GM23338 (cell line): ENCODE measurements around the gene TRIB2.

Source experiments
- CREB1 ChIP-seq: fragments of 250-450 bp; sonication (Bioruptor Pico); IDR thresholded peaks from 2 replicates; pipeline ENCODE4 v1.5.0; 2020; ENCODE audit warnings: low read depth, mild to moderate bottlenecking, moderate library complexity
- EZH2 ChIP-seq: fragments of 200-600 bp; sonication (generic); IDR thresholded peaks from one replicate; pipeline ENCODE4 v1.8.0; 2017; ENCODE audit warnings: antibody characterized with exemption, mild to moderate bottlenecking, low read depth; ENCODE audit not compliant: unreplicated experiment
- EZH2phosphoT487 ChIP-seq: fragments of 200-600 bp; sonication (generic); IDR thresholded peaks from one replicate; pipeline ENCODE4 v1.8.1; 2018; ENCODE audit warnings: antibody characterized with exemption; ENCODE audit not compliant: unreplicated experiment
- JUNB ChIP-seq: IDR thresholded peaks from one replicate; pipeline ENCODE4 v1.6.1; 2016; ENCODE audit warnings: antibody characterized with exemption; ENCODE audit not compliant: unreplicated experiment
- POLR2AphosphoS5 ChIP-seq: IDR thresholded peaks from 2 replicates; pipeline ENCODE4 v1.6.1; 2016; ENCODE audit warnings: antibody characterized with exemption, low read depth
- ZNF331 ChIP-seq: fragments of 250-450 bp; sonication (Bioruptor Pico); IDR thresholded peaks from 2 replicates; pipeline ENCODE4 v1.5.0; 2020; ENCODE audit warnings: low read depth, mild to moderate bottlenecking, moderate library complexity
- TF ChIP-seq, protein P1 (sequence below), 2 experiments: fragments of 200-600 bp in 1 of 2; sonication (generic) in 1 of 2; conservative IDR thresholded peaks; 2 replicates each; pipeline versions ENCODE4 v1.5.1 to v1.6.1; 2016 to 2017; ENCODE audit warnings: antibody characterized with exemption in 2 of 2, low read depth in 2 of 2, mild to moderate bottlenecking in 2 of 2, moderate library complexity in 1 of 2

DNA sequence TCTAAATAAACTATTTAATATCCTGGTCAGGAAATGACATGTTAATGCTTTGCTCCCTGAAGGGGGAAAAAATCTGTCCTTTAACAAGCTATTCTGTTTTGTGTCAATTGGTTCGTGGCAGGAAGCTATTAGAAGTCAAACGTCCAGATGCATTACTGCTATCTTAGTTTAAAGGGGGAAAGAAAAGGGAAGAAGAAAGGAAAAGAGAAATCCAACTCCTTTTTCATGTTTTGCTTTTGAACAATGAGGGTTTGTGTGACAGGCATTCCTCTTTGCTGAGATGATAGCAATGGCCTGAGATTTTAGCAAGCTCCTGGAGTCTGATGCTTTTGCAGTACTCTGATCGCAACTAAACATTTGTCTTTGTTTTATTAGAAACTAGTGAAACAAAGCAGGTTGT lies 24.6 kb downstream of the TRIB2 start:
- no peak for TF ChIP-seq POLR2AphosphoS5
- TF ChIP-seq, protein P1, sequence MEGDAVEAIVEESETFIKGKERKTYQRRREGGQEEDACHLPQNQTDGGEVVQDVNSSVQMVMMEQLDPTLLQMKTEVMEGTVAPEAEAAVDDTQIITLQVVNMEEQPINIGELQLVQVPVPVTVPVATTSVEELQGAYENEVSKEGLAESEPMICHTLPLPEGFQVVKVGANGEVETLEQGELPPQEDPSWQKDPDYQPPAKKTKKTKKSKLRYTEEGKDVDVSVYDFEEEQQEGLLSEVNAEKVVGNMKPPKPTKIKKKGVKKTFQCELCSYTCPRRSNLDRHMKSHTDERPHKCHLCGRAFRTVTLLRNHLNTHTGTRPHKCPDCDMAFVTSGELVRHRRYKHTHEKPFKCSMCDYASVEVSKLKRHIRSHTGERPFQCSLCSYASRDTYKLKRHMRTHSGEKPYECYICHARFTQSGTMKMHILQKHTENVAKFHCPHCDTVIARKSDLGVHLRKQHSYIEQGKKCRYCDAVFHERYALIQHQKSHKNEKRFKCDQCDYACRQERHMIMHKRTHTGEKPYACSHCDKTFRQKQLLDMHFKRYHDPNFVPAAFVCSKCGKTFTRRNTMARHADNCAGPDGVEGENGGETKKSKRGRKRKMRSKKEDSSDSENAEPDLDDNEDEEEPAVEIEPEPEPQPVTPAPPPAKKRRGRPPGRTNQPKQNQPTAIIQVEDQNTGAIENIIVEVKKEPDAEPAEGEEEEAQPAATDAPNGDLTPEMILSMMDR (conservative IDR thresholded peaks at IDR 0.05; ENCODE audit: low read depth in 2 of 2), result no peak
- no peak for TF ChIP-seq EZH2
- no peak for TF ChIP-seq JUNB
- no peak for TF ChIP-seq ZNF331 (CRISPR knock-in tag)
- TF ChIP-seq EZH2phosphoT487, result no peak
- no peak for TF ChIP-seq CREB1 (CRISPR knock-in tag)
